ENCODE measurements around the gene LEPR.
"Not testable (repeated sequence)": the region's sequence is repeated elsewhere in the genome, so short reads cannot be mapped to it uniquely, and the experiment has no call there.

The LEPR gene

GRCh38 chr1:65420590-65421350, at the start of gene LEPR, which contains the start of gene LEPROT:
LEPR (plus strand) TSS chr1:65420668; CDS start chr1:65565566, 144,898 bp downstream.
LEPROT (plus strand) TSS chr1:65420668; CDS start chr1:65420725, 57 bp downstream.
- peak in 1 of 2 donors; percentile 53 for DNase-seq (ENCODE audit: low read depth in 2 of 2)
- H3K4me3 ChIP-seq (replicated peaks in 1 of 2; ENCODE audit: low read depth in 2 of 2, low read length in 2 of 2): peak within 1 kb of the TSS; percentile 82 to 85
- TF ChIP-seq CTCF (IDR thresholded peaks at IDR 0.05; ENCODE audit: low read depth, low read length): no peak

- no peak for DNase-seq (ENCODE audit: low read depth in 2 of 2)
- TF ChIP-seq CTCF (IDR thresholded peaks at IDR 0.05; ENCODE audit: low read depth, low read length): no peak
- H3K4me3 ChIP-seq (replicated peaks in 1 of 2; ENCODE audit: low read depth in 2 of 2, low read length in 2 of 2): no peak overlapping the region
These were observed 48.9 kb upstream of the LEPR start for GRCh38 chr1:65371544-65371943.

- no peak for TF ChIP-seq CTCF (IDR thresholded peaks at IDR 0.05; ENCODE audit: low read depth, low read length)
- H3K4me3 ChIP-seq (replicated peaks in 1 of 2; ENCODE audit: low read depth in 2 of 2, low read length in 2 of 2): no peak overlapping the region
- DNase-seq (ENCODE audit: low read depth in 2 of 2): peak in 1 of 2 donors; percentile 37
These were observed 47.9 kb upstream of the LEPR start for GRCh38 chr1:65372557-65372956.

- no peak for DNase-seq (ENCODE audit: low read depth in 2 of 2)
- H3K4me3 ChIP-seq (replicated peaks in 1 of 2; ENCODE audit: low read depth in 2 of 2, low read length in 2 of 2): no peak overlapping the region
- TF ChIP-seq CTCF (IDR thresholded peaks at IDR 0.05; ENCODE audit: low read depth, low read length): no peak
These were observed 42.8 kb upstream of the LEPR start for GRCh38 chr1:65377496-65378246.

GRCh38 chr1:65378247-65378946, 42.1 kb upstream of the LEPR start:
- DNase-seq (ENCODE audit: low read depth in 2 of 2): no peak
- no peak for TF ChIP-seq CTCF (IDR thresholded peaks at IDR 0.05; ENCODE audit: low read depth, low read length)
- H3K4me3 ChIP-seq (replicated peaks in 1 of 2; ENCODE audit: low read depth in 2 of 2, low read length in 2 of 2): no peak overlapping the region

- DNase-seq (ENCODE audit: low read depth in 2 of 2): not testable (repeated sequence)
These were observed 36.0 kb upstream of the LEPR start for GRCh38 chr1:65384426-65384825.

GRCh38 chr1:65386439-65386838, 34.0 kb upstream of the LEPR start:
- H3K4me3 ChIP-seq (replicated peaks in 1 of 2; ENCODE audit: low read depth in 2 of 2, low read length in 2 of 2): no peak overlapping the region
- TF ChIP-seq CTCF (IDR thresholded peaks at IDR 0.05; ENCODE audit: low read depth, low read length): no peak
- no peak for DNase-seq (ENCODE audit: low read depth in 2 of 2)

More at GRCh38 chr1:65384426-65384825, 36.0 kb upstream of the LEPR start:
- H3K4me3 ChIP-seq (replicated peaks in 1 of 2; ENCODE audit: low read depth in 2 of 2, low read length in 2 of 2): not testable (repeated sequence)
